MV-4-11 (cell line): ENCODE data around the gene ZNF540.
A peak's percentile ranks its signal among the peaks of the same experiment; 100 is the strongest.
"Not testable (repeated sequence)": the region's sequence is repeated elsewhere in the genome, so short reads cannot be mapped to it uniquely, and the experiment has no call there.

Experiments used
- DNase-seq: peaks from one replicate; lab custom pipeline; 2025; lab: John Stamatoyannopoulos, UW

ZNF540 gene

GRCh38 chr19:37594304-37594981, at the start of gene ZNF540, which contains the start of gene ZNF571:
Gene ZNF540 (plus strand): TSS chr19:37594876. CDS start chr19:37598448, 3,572 bp downstream.
Gene ZNF571 (minus strand): TSS chr19:37594792. CDS start chr19:37586676, 8,116 bp downstream.
- peak; percentile 88 for DNase-seq

- peak; percentile 34 for DNase-seq
Measured at GRCh38 chr19:37551129-37551993, 43.3 kb upstream of the ZNF540 start.

GRCh38 chr19:37563518-37563917, 31.2 kb upstream of the ZNF540 start:
- DNase-seq = no peak

GRCh38 chr19:37564624-37565369, 29.9 kb upstream of the ZNF540 start:
- no peak for DNase-seq

- no peak for DNase-seq
Measured at GRCh38 chr19:37565370-37565669, 29.4 kb upstream of the ZNF540 start.

GRCh38 chr19:37572203-37572602, 22.5 kb upstream of the ZNF540 start:
- DNase-seq = peak; percentile 52

- DNase-seq = no peak
Measured at GRCh38 chr19:37583340-37583739, 11.3 kb upstream of the ZNF540 start.

GRCh38 chr19:37593996-37594303, 726 bp upstream of the ZNF540 start:
- DNase-seq = no peak

- DNase-seq = peak; percentile 53
Measured at GRCh38 chr19:37594982-37595382, 306 bp downstream of the ZNF540 start.

- DNase-seq = no peak
Measured at GRCh38 chr19:37635076-37636056, 40.7 kb downstream of the ZNF540 start.

- DNase-seq = no peak
Measured at GRCh38 chr19:37654118-37654517, 59.4 kb downstream of the ZNF540 start.

GRCh38 chr19:37654629-37655300, 60.1 kb downstream of the ZNF540 start:
- no peak for DNase-seq

GRCh38 chr19:37655301-37655688, 60.6 kb downstream of the ZNF540 start, which contains the start of gene ZFP30:
Gene ZFP30 (minus strand): TSS chr19:37655465. CDS start chr19:37647822, 7,643 bp downstream.
- DNase-seq = no peak

GRCh38 chr19:37655689-37656371, 61.2 kb downstream of the ZNF540 start:
- no peak for DNase-seq

- DNase-seq = not testable (repeated sequence)
Measured at GRCh38 chr19:37657157-37657556, 62.5 kb downstream of the ZNF540 start.
